RWPE2 (cell line): ENCODE results near the gene EPGN.

Source experiments
- ATAC-seq: fragments of 200-7000 bp; cut with Tn5 transposase; 3 replicates; pipeline ENCODE4 v1.9.1; 2021; ENCODE audit warnings: low read depth
- DNase-seq: peaks from one replicate; pipeline ENCODE4 v3.0.0-alpha.2; 2020; ENCODE audit warnings: low spot score
- H3K27ac ChIP-seq: fragments of 450-650 bp; 2 replicates; pipeline ENCODE4 v1.5.1; 2017; ENCODE audit warnings: mild to moderate bottlenecking; ENCODE audit not compliant: poor library complexity, severe bottlenecking
- H3K27me3 ChIP-seq: fragments of 250-450 bp; sonication (Bioruptor Pico); 2 replicates; pipeline ENCODE4 v1.5.1; 2021; ENCODE audit warnings: mild to moderate bottlenecking, moderate library complexity; ENCODE audit not compliant: insufficient read depth, poor library complexity, severe bottlenecking
- H3K36me3 ChIP-seq: fragments of 250-450 bp; sonication (Bioruptor Pico); 2 replicates; pipeline ENCODE4 v1.5.1; 2020; ENCODE audit warnings: low read depth, mild to moderate bottlenecking, moderate library complexity
- H3K4me1 ChIP-seq: fragments of 250-450 bp; sonication (Bioruptor Pico); 2 replicates; pipeline ENCODE4 v1.5.1; 2021; ENCODE audit warnings: mild to moderate bottlenecking, moderate library complexity; ENCODE audit not compliant: insufficient read depth, poor library complexity, severe bottlenecking
- H3K4me3 ChIP-seq: fragments of 250-450 bp; sonication (Bioruptor Pico); 2 replicates; pipeline ENCODE4 v1.5.1; 2021; ENCODE audit warnings: mild to moderate bottlenecking, moderate library complexity; ENCODE audit not compliant: severe bottlenecking
- H3K9me3 ChIP-seq: fragments of 250-450 bp; sonication (Bioruptor Pico); 2 replicates; pipeline ENCODE4 v1.5.1; 2021; ENCODE audit warnings: mild to moderate bottlenecking, moderate library complexity; ENCODE audit not compliant: severe bottlenecking
- TF ChIP-seq, protein P1 (sequence below): fragments of 450-650 bp; IDR thresholded peaks from one replicate; pipeline ENCODE4 v1.5.1; 2017; ENCODE audit warnings: mild to moderate bottlenecking, moderate library complexity; ENCODE audit not compliant: poor library complexity, severe bottlenecking

The EPGN gene

GRCh38 chr4:74314329-74314728 is 6.1 kb downstream of the EPGN start:
- Histone ChIP-seq H3K4me3 (no peak overlapping the region), H3K4me1 (peaks cover 22% of the 10 kb centered on the region), H3K27me3 (no peaks in the 10 kb centered on the region), H3K27ac (no peak overlapping the region), H3K9me3 (no peaks in the 10 kb centered on the region), H3K36me3 (peaks cover 63% of the 10 kb centered on the region)
- DNase-seq, result no peak
- TF ChIP-seq, protein P1, sequence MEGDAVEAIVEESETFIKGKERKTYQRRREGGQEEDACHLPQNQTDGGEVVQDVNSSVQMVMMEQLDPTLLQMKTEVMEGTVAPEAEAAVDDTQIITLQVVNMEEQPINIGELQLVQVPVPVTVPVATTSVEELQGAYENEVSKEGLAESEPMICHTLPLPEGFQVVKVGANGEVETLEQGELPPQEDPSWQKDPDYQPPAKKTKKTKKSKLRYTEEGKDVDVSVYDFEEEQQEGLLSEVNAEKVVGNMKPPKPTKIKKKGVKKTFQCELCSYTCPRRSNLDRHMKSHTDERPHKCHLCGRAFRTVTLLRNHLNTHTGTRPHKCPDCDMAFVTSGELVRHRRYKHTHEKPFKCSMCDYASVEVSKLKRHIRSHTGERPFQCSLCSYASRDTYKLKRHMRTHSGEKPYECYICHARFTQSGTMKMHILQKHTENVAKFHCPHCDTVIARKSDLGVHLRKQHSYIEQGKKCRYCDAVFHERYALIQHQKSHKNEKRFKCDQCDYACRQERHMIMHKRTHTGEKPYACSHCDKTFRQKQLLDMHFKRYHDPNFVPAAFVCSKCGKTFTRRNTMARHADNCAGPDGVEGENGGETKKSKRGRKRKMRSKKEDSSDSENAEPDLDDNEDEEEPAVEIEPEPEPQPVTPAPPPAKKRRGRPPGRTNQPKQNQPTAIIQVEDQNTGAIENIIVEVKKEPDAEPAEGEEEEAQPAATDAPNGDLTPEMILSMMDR, result no peak
- no peak for ATAC-seq

GRCh38 chr4:74314944-74315343 is 6.7 kb downstream of the EPGN start:
- H3K9me3 ChIP-seq, result no peaks in the 10 kb centered on the region
- H3K4me3 ChIP-seq, result no peak overlapping the region
- TF ChIP-seq, protein P1, result no peak
- H3K4me1 ChIP-seq, result peaks cover 19% of the 10 kb centered on the region
- DNase-seq (no peak), ATAC-seq (no peak)
- H3K27ac ChIP-seq, result no peak overlapping the region
- H3K27me3 ChIP-seq, result no peaks in the 10 kb centered on the region
- H3K36me3 ChIP-seq, result peaks cover 63% of the 10 kb centered on the region

DNA sequence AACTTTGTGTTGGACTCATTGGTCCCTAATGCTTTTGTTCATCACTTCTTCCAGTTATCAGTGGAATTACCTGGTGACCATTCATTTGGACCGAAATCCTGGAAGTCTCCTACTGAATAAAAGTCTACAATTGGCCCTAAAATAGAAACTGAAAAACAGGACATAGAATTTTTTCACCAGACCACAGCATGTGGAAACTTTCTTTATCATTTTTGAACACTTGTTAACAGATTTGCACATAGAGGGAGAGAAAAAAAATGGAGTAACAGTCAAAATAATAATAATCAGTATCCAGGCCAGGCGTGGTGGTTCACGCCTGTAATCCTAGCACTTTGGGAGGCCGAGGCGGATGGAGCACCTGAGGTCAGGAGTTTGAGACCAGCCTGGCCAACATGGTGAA is 7.1 kb downstream of the EPGN start:
- H3K9me3 ChIP-seq, result no peaks in the 10 kb centered on the region
- H3K36me3 ChIP-seq, result peaks cover 63% of the 10 kb centered on the region
- no peak overlapping the region for H3K4me3 ChIP-seq
- H3K4me1 ChIP-seq, result peaks cover 21% of the 10 kb centered on the region
- ATAC-seq (no peak), DNase-seq (no peak)
- TF ChIP-seq, protein P1, result no peak
- H3K27ac ChIP-seq, result no peak overlapping the region
- H3K27me3 ChIP-seq, result no peaks in the 10 kb centered on the region

- DNase-seq (no peak), ATAC-seq (no peak)
- H3K27ac ChIP-seq, result no peak overlapping the region
- no peaks in the 10 kb centered on the region for H3K27me3 ChIP-seq
- H3K9me3 ChIP-seq, result no peaks in the 10 kb centered on the region
- H3K36me3 ChIP-seq, result peaks cover 54% of the 10 kb centered on the region
- TF ChIP-seq, protein P1, result no peak
- no peak overlapping the region for H3K4me3 ChIP-seq
- peaks cover 19% of the 10 kb centered on the region for H3K4me1 ChIP-seq
These were observed 8.1 kb downstream of the EPGN start for GRCh38 chr4:74316397-74316796.

GRCh38 chr4:74317616-74318246 is 9.5 kb downstream of the EPGN start:
- TF ChIP-seq, protein P1, result no peak
- H3K4me1 ChIP-seq, result peaks cover 15% of the 10 kb centered on the region
- H3K9me3 ChIP-seq, result no peaks in the 10 kb centered on the region
- peaks cover 40% of the 10 kb centered on the region for H3K36me3 ChIP-seq
- no peak for ATAC-seq
- H3K27ac ChIP-seq, result no peak overlapping the region
- no peaks in the 10 kb centered on the region for H3K27me3 ChIP-seq
- DNase-seq, result no peak
- H3K4me3 ChIP-seq, result no peak overlapping the region
